CD4-positive, alpha-beta T cell treated with Interferon alpha-2 for 1 hour (primary cell): ENCODE results near the gene EFNA1.
"Not testable (repeated sequence)": the region's sequence is repeated elsewhere in the genome, so short reads cannot be mapped to it uniquely, and the experiment has no call there.

ENCODE experiments used
- DNase-seq, 2 donors: peaks; one replicate each; pipeline ENCODE4 v3.0.0-alpha.2; 2020 to 2022

EFNA1 gene

GRCh38 chr1:155160128-155160527, 32.5 kb downstream of the EFNA1 start:
- no peak for DNase-seq

GRCh38 chr1:155162631-155163030, 35.0 kb downstream of the EFNA1 start:
- not testable (repeated sequence) for DNase-seq

DNA sequence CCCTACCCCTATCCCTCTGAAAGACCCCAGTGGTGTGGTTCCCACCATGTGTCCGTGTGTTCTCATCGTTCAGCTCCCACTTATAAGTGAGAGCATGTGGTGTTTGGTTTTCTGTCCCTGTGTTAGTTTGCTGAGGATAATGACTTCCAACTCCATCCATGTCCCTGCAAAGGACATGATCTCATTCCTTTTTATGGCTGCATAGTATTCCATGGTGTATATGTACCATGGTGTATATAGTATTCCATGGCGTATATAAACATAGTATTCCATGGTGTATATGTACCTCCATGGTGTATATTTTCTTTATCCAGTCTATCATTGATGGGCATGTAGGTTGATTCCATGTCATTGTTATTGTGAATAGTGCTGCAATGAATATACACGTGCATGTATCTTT, 36.1 kb downstream of the EFNA1 start:
- DNase-seq = not testable (repeated sequence)

- DNase-seq = not testable (repeated sequence)
These were observed 36.9 kb downstream of the EFNA1 start for GRCh38 chr1:155164625-155165024.

GRCh38 chr1:155166051-155166470, 38.4 kb downstream of the EFNA1 start:
- DNase-seq = no peak

- no peak for DNase-seq
These were observed 38.9 kb downstream of the EFNA1 start for GRCh38 chr1:155166471-155167165.

GRCh38 chr1:155167166-155168104, 39.8 kb downstream of the EFNA1 start:
- DNase-seq = peak; percentile 85 to 87

DNA sequence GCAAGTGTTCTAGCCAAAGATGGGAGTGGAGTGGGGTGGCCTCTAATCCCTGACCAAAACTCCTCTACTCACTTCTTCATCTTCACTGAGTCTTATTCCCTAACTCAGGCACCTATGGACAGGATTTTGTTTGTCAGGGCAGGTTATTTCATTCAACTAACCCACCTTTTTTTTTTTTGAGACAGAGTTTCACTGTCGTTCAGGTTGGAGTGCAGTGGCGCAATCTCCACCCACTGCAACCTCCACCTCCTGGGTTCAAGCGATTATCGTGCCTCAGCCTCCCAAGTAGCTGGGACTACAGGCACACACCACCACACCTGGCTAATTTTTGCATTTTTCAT, 40.4 kb downstream of the EFNA1 start:
- not testable (repeated sequence) for DNase-seq

- DNase-seq = no peak
These were observed 41.0 kb downstream of the EFNA1 start for GRCh38 chr1:155168456-155169210.

GRCh38 chr1:155169541-155169940, 41.9 kb downstream of the EFNA1 start:
- DNase-seq = no peak

GRCh38 chr1:155170101-155170785, 42.6 kb downstream of the EFNA1 start:
- no peak for DNase-seq

DNA sequence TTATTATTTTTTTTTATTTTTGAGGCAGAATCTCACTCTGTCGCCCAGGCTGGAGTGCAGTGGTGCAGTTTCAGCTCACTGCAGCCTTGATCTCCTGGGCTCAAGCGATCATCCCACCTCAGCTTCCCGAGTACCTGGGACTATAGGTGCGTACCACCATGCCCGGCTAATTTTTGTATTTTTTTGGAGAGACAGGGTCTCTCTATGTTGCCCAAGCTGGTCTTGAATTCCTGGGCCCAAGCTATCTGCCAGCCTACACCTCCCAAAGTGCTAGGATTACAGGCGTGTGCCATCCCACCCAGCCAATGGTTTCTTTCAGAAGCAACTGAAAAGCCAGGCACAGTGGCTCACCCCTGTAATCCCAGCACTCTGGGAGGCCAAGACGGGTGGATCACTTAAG, 43.1 kb downstream of the EFNA1 start:
- DNase-seq = no peak

- DNase-seq = no peak
These were observed 44.4 kb downstream of the EFNA1 start for GRCh38 chr1:155171836-155172731.

GRCh38 chr1:155172732-155173477, 45.2 kb downstream of the EFNA1 start, which contains the start of gene KRTCAP2:
TSS of gene KRTCAP2 (minus strand) at chr1:155173304. CDS start at chr1:155173224, 80 bp downstream.
- DNase-seq = peak; percentile 96

GRCh38 chr1:155173478-155174323, 46.0 kb downstream of the EFNA1 start, which contains the start of gene TRIM46:
TSS of gene TRIM46 (plus strand) at chr1:155173849. CDS start at chr1:155173967, 118 bp downstream.
- peak; percentile 64 to 78 for DNase-seq

DNA sequence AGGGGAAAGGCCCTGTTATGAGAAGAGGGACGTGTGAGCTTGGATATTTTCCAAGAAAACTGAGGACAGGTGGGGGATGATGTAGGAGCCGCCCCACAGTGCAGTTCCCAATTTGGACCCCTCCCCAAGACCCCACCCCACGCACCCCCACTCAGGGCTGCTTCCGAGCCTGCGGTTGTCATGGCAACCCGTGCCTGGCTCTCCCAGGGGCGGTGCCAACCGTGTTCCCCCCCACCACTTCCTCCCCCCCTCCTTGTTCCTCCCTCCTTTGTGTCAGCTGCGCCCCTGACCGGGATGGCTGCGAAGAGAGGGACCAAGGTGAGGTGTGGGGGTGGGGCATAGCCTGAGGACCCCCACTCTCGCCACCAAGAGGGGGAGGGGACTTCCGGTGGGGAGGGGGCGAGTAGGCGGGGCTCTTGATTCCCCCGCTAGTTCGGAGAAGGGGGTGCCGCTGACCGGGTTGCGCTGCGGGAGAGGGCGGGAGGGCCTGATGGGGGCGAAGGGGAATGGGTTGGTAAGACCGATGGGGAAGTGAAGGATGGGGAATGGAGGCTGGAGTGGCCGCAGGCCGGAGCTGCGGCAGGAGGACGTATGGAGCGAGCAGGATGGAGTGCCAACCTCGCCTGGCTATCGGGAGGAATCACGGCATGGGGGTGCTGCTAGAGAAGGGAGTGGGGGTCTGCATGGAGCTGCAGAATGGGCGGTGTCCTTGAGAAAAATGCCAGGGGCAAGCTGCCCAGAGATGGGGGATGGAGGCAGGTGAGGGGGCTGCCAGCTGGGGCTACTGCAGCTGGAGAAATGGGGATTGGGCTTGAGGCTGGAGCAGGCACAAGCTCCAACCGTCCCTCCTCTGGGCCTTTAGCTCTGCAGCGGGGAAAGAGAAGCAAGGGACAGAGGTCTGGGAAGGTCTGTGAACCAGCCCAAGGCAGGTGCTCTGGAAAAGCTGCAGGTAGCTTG, 46.9 kb downstream of the EFNA1 start:
- peak; percentile 54 to 75 for DNase-seq

DNA sequence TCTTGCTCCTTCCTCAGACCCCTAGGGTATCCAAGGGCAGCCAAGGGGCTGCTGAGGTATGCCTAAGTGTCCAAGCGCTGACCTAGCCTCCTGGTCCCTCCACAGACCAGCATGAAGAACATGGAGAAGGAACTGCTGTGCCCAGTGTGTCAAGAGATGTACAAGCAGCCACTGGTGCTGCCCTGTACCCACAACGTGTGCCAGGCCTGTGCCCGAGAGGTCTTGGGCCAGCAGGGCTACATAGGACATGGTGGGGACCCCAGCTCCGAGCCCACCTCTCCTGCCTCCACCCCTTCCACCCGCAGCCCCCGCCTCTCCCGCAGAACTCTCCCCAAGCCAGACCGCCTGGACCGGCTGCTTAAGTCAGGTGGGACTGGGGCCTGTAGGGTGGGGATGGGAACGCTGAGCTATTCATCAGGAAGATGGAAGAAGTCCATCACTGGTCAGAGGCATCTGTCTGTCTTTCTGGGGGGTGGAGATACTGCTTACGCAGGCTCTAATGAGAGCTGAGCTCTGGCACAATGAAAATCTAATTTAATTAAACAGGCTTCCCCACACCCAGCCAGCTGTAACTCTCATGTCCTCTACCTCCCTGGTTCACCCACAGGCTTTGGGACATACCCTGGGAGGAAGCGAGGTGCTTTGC, 47.7 kb downstream of the EFNA1 start:
- DNase-seq = no peak

- peak in 1 of 2 donors; percentile 37 for DNase-seq
These were observed 48.3 kb downstream of the EFNA1 start for GRCh38 chr1:155175927-155176371.
